HepG2 (cell line): ENCODE results near the gene UBFD1. TPM values are rescaled to one million over a fixed set of nuclear protein-coding genes. Genes with fewer than 3 reads are reported as not detected.

Experiments
- ATAC-seq: fragments of 200-7000 bp; cut with Tn5 transposase; 3 replicates; pipeline ENCODE4 v1.9.1; 2020; ENCODE audit warnings: mild to moderate bottlenecking, moderate library complexity
- BruUV-seq: library from RNA; stranded (reverse); fragments of 400-500 nt; replicated peaks from 2 replicates; lab custom pipeline; 2021; lab: Mats Ljungman, UMichigan
- CTCF ChIA-PET: fragments of 300-600 bp; formaldehyde crosslinking; extraction: SDS; loops from one replicate; lab custom pipeline; 2021; ENCODE audit warnings: low total read pairs, inconsistent platforms, low intra/inter-chr PET ratio; lab: Yijun Ruan, JAX
- POLR2A ChIA-PET: fragments of 350-600 bp; sonication (Branson Sonifier 250); formaldehyde crosslinking; loops from one replicate; lab custom pipeline; 2020; ENCODE audit warnings: antibody characterized with exemption, inconsistent platforms; lab: Yijun Ruan, JAX
- DNase-seq: peaks from one replicate; pipeline ENCODE4 v3.0.0-alpha.2; 2015; ENCODE audit warnings: low spot score
- FAIRE-seq: peaks from 3 replicates; lab custom pipeline; 2011; peaks lifted over from hg19 to GRCh38; lab: Jason Lieb, UNC
- H2AFZ ChIP-seq: one replicate; pipeline ENCODE4 v1.6.1; 2011; ENCODE audit warnings: low read length, inconsistent platforms
- H3K27ac ChIP-seq: fragments of 300-600 bp; 3 replicates; pipeline ENCODE4 v1.8.0; 2011; ENCODE audit warnings: mixed run types, mild to moderate bottlenecking, mixed read lengths, low read length, inconsistent platforms; ENCODE audit not compliant: insufficient read depth; ENCODE audit errors: extremely low read length
- H3K27me3 ChIP-seq, 2 experiments: fragments of 200-600 bp in 1 of 2; 2 replicates in 1 of 2; 3 replicates in 1 of 2; pipeline versions ENCODE4 v1.6.0 to v1.8.0; 2011; ENCODE audit warnings: low read length in 2 of 2, mild to moderate bottlenecking in 2 of 2, moderate library complexity in 2 of 2, inconsistent platforms in 1 of 2; ENCODE audit not compliant: insufficient read depth in 2 of 2, control insufficient read depth in 1 of 2
- H3K36me3 ChIP-seq, 2 experiments: fragments of 200-600 bp in 1 of 2; replicated peaks in 1 of 2; 2 replicates in 1 of 2; 3 replicates in 1 of 2; pipeline versions ENCODE4 v1.5.1 to v1.8.0; 2011; ENCODE audit warnings: low read length in 2 of 2, inconsistent platforms in 1 of 2; ENCODE audit not compliant: insufficient read depth in 2 of 2, control insufficient read depth in 1 of 2
- H3K4me1 ChIP-seq: 2 replicates; pipeline ENCODE4 v1.5.1; 2012; ENCODE audit warnings: low read length, inconsistent platforms; ENCODE audit not compliant: insufficient read depth
- H3K4me2 ChIP-seq: 2 replicates; pipeline ENCODE4 v1.6.0; 2011; ENCODE audit warnings: low read depth, low read length, inconsistent platforms
- H3K4me3 ChIP-seq, 3 experiments: fragments of 200-600 bp in 1 of 3; sonication (generic), shearing (Covaris generic) in 1 of 3; replicated peaks in 1 of 3; 2 replicates each; pipeline ENCODE4 v1.5.1; 2011 to 2016; ENCODE audit warnings: low read length in 3 of 3, inconsistent platforms in 2 of 3, low read depth in 2 of 3, mild to moderate bottlenecking in 2 of 3, control low read depth in 1 of 3, mixed read lengths in 1 of 3; ENCODE audit not compliant: insufficient read depth in 1 of 3
- H3K79me2 ChIP-seq: one replicate; pipeline ENCODE4 v1.6.1; 2011; ENCODE audit warnings: low read length, inconsistent platforms; ENCODE audit not compliant: insufficient read depth
- H3K9ac ChIP-seq: 2 replicates; pipeline ENCODE4 v1.6.0; 2011; ENCODE audit warnings: mild to moderate bottlenecking, low read depth, low read length, inconsistent platforms; ENCODE audit not compliant: insufficient read depth
- H3K9me3 ChIP-seq: 2 replicates; pipeline ENCODE4 v1.5.1; 2012; ENCODE audit warnings: mild to moderate bottlenecking, low read length
- H4K20me1 ChIP-seq: 2 replicates; pipeline ENCODE4 v1.6.0; 2011; ENCODE audit warnings: inconsistent platforms, mild to moderate bottlenecking, low read length, moderate library complexity; ENCODE audit not compliant: insufficient read depth
- BRCA1 ChIP-seq: sonication (generic); formaldehyde crosslinking; IDR thresholded peaks from 2 replicates; pipeline ENCODE4 v1.4.0; 2020; ENCODE audit warnings: missing genetic modification reagents
- EEA1 ChIP-seq: sonication (generic); formaldehyde crosslinking; IDR thresholded peaks from 2 replicates; pipeline ENCODE4 v1.5.1; 2020; ENCODE audit warnings: mild to moderate bottlenecking, missing genetic modification reagents, borderline replicate concordance
- FOXA3 ChIP-seq: IDR thresholded peaks from 2 replicates; pipeline ENCODE4 v1.6.1; 2016; ENCODE audit warnings: missing genetic modification reagents, missing compliant biosample characterization
- JUN ChIP-seq: sonication (generic); formaldehyde crosslinking; IDR thresholded peaks from 2 replicates; pipeline ENCODE4 v1.4.0; 2020; ENCODE audit warnings: mild to moderate bottlenecking, missing genetic modification reagents
- JUND ChIP-seq: sonication (generic); formaldehyde crosslinking; IDR thresholded peaks from 2 replicates; pipeline ENCODE4 v1.8.0; 2022; ENCODE audit warnings: mild to moderate bottlenecking, missing genetic modification reagents
- MIXL1 ChIP-seq: IDR thresholded peaks from 2 replicates; pipeline ENCODE4 v1.6.1; 2016
- NR1H2 ChIP-seq: sonication (generic); formaldehyde crosslinking; IDR thresholded peaks from 2 replicates; pipeline ENCODE4 v1.8.1; 2022; ENCODE audit warnings: low read depth, missing genetic modification reagents, borderline replicate concordance
- RFX5 ChIP-seq: IDR thresholded peaks from 2 replicates; pipeline ENCODE4 v1.6.1; 2011; ENCODE audit warnings: low read depth, low read length, improper control_type of control experiment
- SNAPC2 ChIP-seq: sonication (generic); formaldehyde crosslinking; IDR thresholded peaks from 2 replicates; pipeline ENCODE4 v1.8.1; 2022; ENCODE audit warnings: mild to moderate bottlenecking, missing genetic modification reagents
- ZNF12 ChIP-seq: sonication (generic); formaldehyde crosslinking; IDR thresholded peaks from 2 replicates; pipeline ENCODE4 v1.5.0; 2020; ENCODE audit warnings: missing genetic modification reagents
- ZNF326 ChIP-seq: sonication (generic); formaldehyde crosslinking; IDR thresholded peaks from 2 replicates; pipeline ENCODE4 v1.4.0; 2020; ENCODE audit warnings: missing genetic modification reagents, borderline replicate concordance
- ZNF343 ChIP-seq: sonication (generic); formaldehyde crosslinking; IDR thresholded peaks from 2 replicates; pipeline ENCODE4 v1.4.0; 2020; ENCODE audit warnings: mild to moderate bottlenecking, missing genetic modification reagents
- ZNF354B ChIP-seq: sonication (generic); formaldehyde crosslinking; IDR thresholded peaks from 2 replicates; pipeline ENCODE4 v1.8.0; 2022; ENCODE audit warnings: mild to moderate bottlenecking, missing genetic modification reagents
- ZNF598 ChIP-seq: sonication (generic); formaldehyde crosslinking; IDR thresholded peaks from 2 replicates; pipeline ENCODE4 v1.5.1; 2020; ENCODE audit warnings: mild to moderate bottlenecking, missing genetic modification reagents, borderline replicate concordance
- ZNF615 ChIP-seq: sonication (generic); formaldehyde crosslinking; IDR thresholded peaks from 2 replicates; pipeline ENCODE4 v1.5.0; 2020; ENCODE audit warnings: mild to moderate bottlenecking, missing genetic modification reagents, borderline replicate concordance
- ZNF878 ChIP-seq: sonication (generic); formaldehyde crosslinking; IDR thresholded peaks from 2 replicates; pipeline ENCODE4 v1.8.1; 2023; ENCODE audit warnings: mild to moderate bottlenecking, missing genetic modification reagents, moderate library complexity
- ZSCAN21 ChIP-seq: sonication (generic); formaldehyde crosslinking; IDR thresholded peaks from 2 replicates; pipeline ENCODE4 v1.8.0; 2022; ENCODE audit warnings: mild to moderate bottlenecking, missing genetic modification reagents, moderate library complexity, borderline replicate concordance
- WGBS: methylation state at CpG from one replicate; pipeline ENCODE4 v1.1.6; 2017; ENCODE audit warnings: low lambda C conversion rate; 5-methylcytosine and 5-hydroxymethylcytosine counted together
- in situ Hi-C: cut with HindIII; loops from 2 replicates; pipeline ENCODE4 v1.10.0; 2017; ENCODE audit warnings: low pct_unique_long_range_greater_than_20kb; ENCODE audit not compliant: extremely low pct_ligation_motif_present
- intact Hi-C: fragments of 100-400 bp; cut with micrococcal nuclease; formaldehyde crosslinking; loops from one replicate; pipeline ENCODE4 v1.10.0; 2022; ENCODE audit not compliant: unreplicated experiment
- polyA plus RNA-seq, 8 experiments: library from polyadenylated mRNA; depleted of rRNA in 3 of 8; stranded (reverse) in 7 of 8; unstranded in 1 of 8; fragments of >200 nt; fragmentation: Illumina TruSeq in 4 of 8; extraction: Trizol in 4 of 8; gene quantifications; 2 replicates each; pipeline versions ENCODE4 v1.2.1 to v1.2.3, GENCODE V29; 2011 to 2016; ENCODE audit warnings: low read depth in 4 of 8, missing spikeins in 1 of 8, mixed read lengths in 1 of 8; ENCODE audit not compliant: insufficient read depth in 1 of 8
- total RNA-seq, 5 experiments: library from RNA; depleted of rRNA; stranded (reverse); fragments of >200 nt; fragmentation: Illumina TruSeq; extraction: Trizol; gene quantifications; 2 replicates each; pipeline ENCODE4 v1.2.3, GENCODE V29; 2016; ENCODE audit warnings: low read depth in 1 of 5
- TF ChIP-seq, protein P1 (sequence below): sonication (generic); formaldehyde crosslinking; IDR thresholded peaks from 2 replicates; pipeline ENCODE4 v1.4.0; 2020; ENCODE audit warnings: missing genetic modification reagents
- TF ChIP-seq, protein P2 (sequence below): sonication (generic); formaldehyde crosslinking; IDR thresholded peaks from 2 replicates; pipeline ENCODE4 v1.4.0; 2020; ENCODE audit warnings: mild to moderate bottlenecking, missing genetic modification reagents
- TF ChIP-seq, protein P3 (sequence below): IDR thresholded peaks from 2 replicates; pipeline ENCODE4 v1.6.1; 2016; ENCODE audit warnings: mild to moderate bottlenecking

Gene UBFD1
- total and polyA plus RNA-seq, 2 of the 13 experiments (the other 11 are each of a cell fraction or from before 2014, with no cell fraction given), result 100 to 111 TPM

DNA sequence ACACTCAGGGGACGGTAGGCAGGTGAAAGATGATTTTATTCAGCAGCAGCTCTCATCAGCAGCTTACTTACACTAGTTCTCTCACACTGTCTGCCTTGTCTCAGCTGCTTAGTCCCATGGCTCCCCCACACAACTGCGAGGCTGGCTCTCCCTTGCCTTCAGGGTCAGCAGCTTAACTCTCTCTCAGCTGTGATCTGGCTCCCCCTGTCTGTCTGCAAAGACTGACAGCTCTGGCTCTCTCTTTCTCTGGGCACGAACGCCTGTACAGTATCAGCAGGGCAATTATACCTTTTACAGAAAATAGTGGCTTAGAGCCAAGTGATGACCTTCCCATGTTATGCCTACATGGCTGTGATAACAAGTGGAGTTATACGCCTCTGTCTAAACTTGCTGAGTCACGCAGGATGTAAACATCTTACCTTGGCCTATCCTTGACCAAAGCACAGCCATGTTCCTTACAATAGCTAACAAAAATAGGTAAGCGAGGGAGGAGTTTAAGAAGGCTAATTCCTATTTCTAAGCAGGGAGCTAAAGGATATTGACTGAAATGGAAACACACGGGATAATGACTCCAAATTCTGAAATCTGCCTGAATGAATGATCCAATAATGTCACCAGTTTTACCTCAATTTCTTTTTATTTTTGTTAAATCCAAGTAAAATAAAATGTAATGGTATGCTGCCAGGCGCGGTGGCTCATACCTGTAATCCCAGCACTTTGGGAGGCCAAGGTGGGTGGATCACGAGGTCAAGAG is 39.7 kb downstream of the UBFD1 start:
- H3K27ac ChIP-seq, result peak overlapping the region; percentile 80
- peaks cover 0 to 5% of the 10 kb centered on the region in 2 experiments; a peak in 1 of 5 replicates for H3K27me3 ChIP-seq
- no peaks in the 10 kb centered on the region for H3K9me3 ChIP-seq
- peaks cover 18% of the 10 kb centered on the region for H4K20me1 ChIP-seq
- in situ Hi-C loops, result no loop called here
- 0 out of 6 replicates have a peak overlapping the region, but pooled peaks of 1 of the 3 experiments have one; percentile 98 for H3K4me3 ChIP-seq
- H2AFZ ChIP-seq, result peak overlapping the region; percentile 38
- H3K79me2 ChIP-seq, result peaks cover 37% of the 10 kb centered on the region
- CTCF ChIA-PET, result interaction anchor here (2.2 to 2.5 kb wide), 2 partner anchors 40 to 162 kb away, joined by 10 to 12 read pairs; partner anchors contain the start of genes EARS2 and UBFD1
- H3K36me3 ChIP-seq, result peaks cover 13 to 30% of the 10 kb centered on the region in 2 experiments; a peak in 4 of 5 replicates
- BruUV-seq, result no TSS peak
- 83% methylated on average over 11 of the region's 11 CpGs for WGBS
- ATAC-seq (peak; percentile 50), DNase-seq (peak; percentile 71), FAIRE-seq (peak; percentile 12)
- POLR2A ChIA-PET, result interaction anchor here (1.0 to 2.2 kb wide), 7 partner anchors 16 to 58 kb away, joined by 3 to 28 read pairs (median 5); partner anchors contain the start of genes DCTN5, EARS2, PALB2 and UBFD1
- peak overlapping the region; percentile 79 for H3K4me2 ChIP-seq
- H3K4me1 ChIP-seq, result peaks cover 28% of the 10 kb centered on the region
- peak overlapping the region; percentile 97; the same call in 1 of the 2 replicates for H3K9ac ChIP-seq
- intact Hi-C loops, result loop anchor here (2.0 kb wide), 1 partner anchor 44 kb away; the partner anchor contains the start of genes DCTN5 and PALB2
- TF ChIP-seq JUN (CRISPR knock-in tag) (no peak), JUND (no peak), RFX5 (no peak), EEA1 (CRISPR knock-in tag) (no peak), ZNF878 (CRISPR knock-in tag) (no peak), ZNF326 (CRISPR knock-in tag) (no peak), NR1H2 (CRISPR knock-in tag) (no peak), ZNF598 (no peak), ZNF615 (CRISPR knock-in tag) (no peak), SNAPC2 (CRISPR knock-in tag) (no peak), ZSCAN21 (CRISPR knock-in tag) (no peak), ZNF343 (CRISPR knock-in tag) (no peak), ZNF354B (CRISPR knock-in tag) (no peak), ZNF12 (no peak), MIXL1 (CRISPR knock-in tag) (0 out of 2 replicates have a peak, but pooled peaks have one; percentile 12), FOXA3 (CRISPR knock-in tag) (no peak), BRCA1 (CRISPR knock-in tag) (no peak)
- TF ChIP-seq, protein P1, sequence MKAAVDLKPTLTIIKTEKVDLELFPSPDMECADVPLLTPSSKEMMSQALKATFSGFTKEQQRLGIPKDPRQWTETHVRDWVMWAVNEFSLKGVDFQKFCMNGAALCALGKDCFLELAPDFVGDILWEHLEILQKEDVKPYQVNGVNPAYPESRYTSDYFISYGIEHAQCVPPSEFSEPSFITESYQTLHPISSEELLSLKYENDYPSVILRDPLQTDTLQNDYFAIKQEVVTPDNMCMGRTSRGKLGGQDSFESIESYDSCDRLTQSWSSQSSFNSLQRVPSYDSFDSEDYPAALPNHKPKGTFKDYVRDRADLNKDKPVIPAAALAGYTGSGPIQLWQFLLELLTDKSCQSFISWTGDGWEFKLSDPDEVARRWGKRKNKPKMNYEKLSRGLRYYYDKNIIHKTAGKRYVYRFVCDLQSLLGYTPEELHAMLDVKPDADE, result no peak
- TF ChIP-seq, protein P2, sequence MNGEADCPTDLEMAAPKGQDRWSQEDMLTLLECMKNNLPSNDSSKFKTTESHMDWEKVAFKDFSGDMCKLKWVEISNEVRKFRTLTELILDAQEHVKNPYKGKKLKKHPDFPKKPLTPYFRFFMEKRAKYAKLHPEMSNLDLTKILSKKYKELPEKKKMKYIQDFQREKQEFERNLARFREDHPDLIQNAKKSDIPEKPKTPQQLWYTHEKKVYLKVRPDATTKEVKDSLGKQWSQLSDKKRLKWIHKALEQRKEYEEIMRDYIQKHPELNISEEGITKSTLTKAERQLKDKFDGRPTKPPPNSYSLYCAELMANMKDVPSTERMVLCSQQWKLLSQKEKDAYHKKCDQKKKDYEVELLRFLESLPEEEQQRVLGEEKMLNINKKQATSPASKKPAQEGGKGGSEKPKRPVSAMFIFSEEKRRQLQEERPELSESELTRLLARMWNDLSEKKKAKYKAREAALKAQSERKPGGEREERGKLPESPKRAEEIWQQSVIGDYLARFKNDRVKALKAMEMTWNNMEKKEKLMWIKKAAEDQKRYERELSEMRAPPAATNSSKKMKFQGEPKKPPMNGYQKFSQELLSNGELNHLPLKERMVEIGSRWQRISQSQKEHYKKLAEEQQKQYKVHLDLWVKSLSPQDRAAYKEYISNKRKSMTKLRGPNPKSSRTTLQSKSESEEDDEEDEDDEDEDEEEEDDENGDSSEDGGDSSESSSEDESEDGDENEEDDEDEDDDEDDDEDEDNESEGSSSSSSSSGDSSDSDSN (CRISPR knock-in tag), result 0 out of 2 replicates have a peak, but pooled peaks have one; percentile 14
- TF ChIP-seq, protein P3, sequence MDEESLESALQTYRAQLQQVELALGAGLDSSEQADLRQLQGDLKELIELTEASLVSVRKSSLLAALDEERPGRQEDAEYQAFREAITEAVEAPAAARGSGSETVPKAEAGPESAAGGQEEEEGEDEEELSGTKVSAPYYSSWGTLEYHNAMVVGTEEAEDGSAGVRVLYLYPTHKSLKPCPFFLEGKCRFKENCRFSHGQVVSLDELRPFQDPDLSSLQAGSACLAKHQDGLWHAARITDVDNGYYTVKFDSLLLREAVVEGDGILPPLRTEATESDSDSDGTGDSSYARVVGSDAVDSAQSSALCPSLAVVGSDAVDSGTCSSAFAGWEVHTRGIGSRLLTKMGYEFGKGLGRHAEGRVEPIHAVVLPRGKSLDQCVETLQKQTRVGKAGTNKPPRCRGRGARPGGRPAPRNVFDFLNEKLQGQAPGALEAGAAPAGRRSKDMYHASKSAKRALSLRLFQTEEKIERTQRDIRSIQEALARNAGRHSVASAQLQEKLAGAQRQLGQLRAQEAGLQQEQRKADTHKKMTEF (CRISPR knock-in tag), result no peak
